ENCODE data around the gene KY. TPM values are rescaled to one million over a fixed set of nuclear protein-coding genes. Genes with fewer than 3 reads are reported as not detected.

KY gene
- total RNA-seq, 4 donors from 2014 or later = 0.20 to 2.2 (median 1.5) TPM; not detected in 1

GRCh38 chr3:134602440-134602814 is 48.4 kb downstream of the KY start:
- 40 to 75% methylated on average over 2 to 4 of the region's 6 CpGs for WGBS, 2 donors
- TF ChIP-seq POLR2A (IDR thresholded peaks at IDR 0.05) = no peak
- TF ChIP-seq EP300 (IDR thresholded peaks at IDR 0.05) = no peak
- TF ChIP-seq CTCF (IDR thresholded peaks at IDR 0.05) = no peak

GRCh38 chr3:134601539-134602439 is 49.0 kb downstream of the KY start:
- TF ChIP-seq EP300 (IDR thresholded peaks at IDR 0.05) = no peak
- no peak for TF ChIP-seq POLR2A (IDR thresholded peaks at IDR 0.05)
- no peak for TF ChIP-seq CTCF (IDR thresholded peaks at IDR 0.05)
- Histone ChIP-seq H3K27ac (no peak overlapping the region), H3K9me3 (no peaks in the 10 kb centered on the region), H3K4me3 (no peak overlapping the region), H3K4me1 (peaks cover 0 to 24% (median 0%) of the 10 kb centered on the region in 4 donors), H3K36me3 (no peaks in the 10 kb centered on the region), H3K27me3 (no peaks in the 10 kb centered on the region)
- DNase-seq (ENCODE audit: low spot score in 2 of 2) = no peak
- 48 to 51% methylated on average over 12 to 15 of the region's 19 CpGs for WGBS, 2 donors

More at GRCh38 chr3:134602440-134602814, 48.4 kb downstream of the KY start:
- H3K27me3 ChIP-seq = no peaks in the 10 kb centered on the region
- H3K9me3 ChIP-seq = no peaks in the 10 kb centered on the region
- DNase-seq (ENCODE audit: low spot score in 2 of 2) = no peak
- no peak overlapping the region for H3K27ac ChIP-seq
- no peaks in the 10 kb centered on the region for H3K36me3 ChIP-seq
- H3K4me3 ChIP-seq = no peak overlapping the region
- peaks cover 0 to 31% (median 0%) of the 10 kb centered on the region in 4 donors for H3K4me1 ChIP-seq

- no peak for TF ChIP-seq EP300 (IDR thresholded peaks at IDR 0.05)
- TF ChIP-seq CTCF (IDR thresholded peaks at IDR 0.05) = peak; percentile 74 to 97 (median 93)
- peak; percentile 28 to 41 for DNase-seq (ENCODE audit: low spot score in 2 of 2)
- 4 to 9% methylated on average over 31 of the region's 31 CpGs for WGBS, 2 donors
- no peaks in the 10 kb centered on the region for H3K27me3 ChIP-seq
- H3K27ac ChIP-seq = no peak overlapping the region
- H3K36me3 ChIP-seq = no peaks in the 10 kb centered on the region
- H3K4me1 ChIP-seq = peaks cover 0 to 15% (median 0%) of the 10 kb centered on the region in 4 donors
- H3K9me3 ChIP-seq = no peaks in the 10 kb centered on the region
- H3K4me3 ChIP-seq = peak overlapping the region in 1 of 4 donors; percentile 15
Observed at GRCh38 chr3:134600685-134601463, 49.9 kb downstream of the KY start.

GRCh38 chr3:134600206-134600605 is 50.6 kb downstream of the KY start:
- 40 to 53% methylated on average over 1 of the region's 1 CpG for WGBS, 2 donors
- no peaks in the 10 kb centered on the region for H3K36me3 ChIP-seq
- no peaks in the 10 kb centered on the region for H3K9me3 ChIP-seq
- no peak for DNase-seq (ENCODE audit: low spot score in 2 of 2)
- H3K4me1 ChIP-seq = peaks cover 0 to 15% (median 0%) of the 10 kb centered on the region in 4 donors
- no peaks in the 10 kb centered on the region for H3K27me3 ChIP-seq
- no peak for TF ChIP-seq EP300 (IDR thresholded peaks at IDR 0.05)
- TF ChIP-seq CTCF (IDR thresholded peaks at IDR 0.05) = no peak
- no peak for TF ChIP-seq POLR2A (IDR thresholded peaks at IDR 0.05)
- H3K27ac ChIP-seq = no peak overlapping the region
- no peak overlapping the region for H3K4me3 ChIP-seq

All from tibial nerve (tissue), 4 donors.